Esophagus muscularis mucosa (tissue), 4 donors: ENCODE data around the gene CYP21A2. TPM values are rescaled to one million over a fixed set of nuclear protein-coding genes. Genes with fewer than 3 reads are reported as not detected.

ENCODE experiments used
- DNase-seq: peaks from one replicate; pipeline ENCODE4 v3.0.0-alpha.2; 2017; ENCODE audit errors: extremely low spot score
- H3K27ac ChIP-seq, 4 donors: fragments of 200-600 bp; sonication (generic); replicated peaks in 1 of 4; 1 replicate in 3 of 4; 2 replicates in 1 of 4; pipeline ENCODE4 v1.5.1; 2016 to 2019; ENCODE audit warnings: mild to moderate bottlenecking in 1 of 4
- H3K27me3 ChIP-seq, 4 donors: fragments of 200-600 bp; sonication (generic); one replicate each; pipeline versions ENCODE4 v1.5.1 to v1.6.0; 2016 to 2019
- H3K36me3 ChIP-seq, 4 donors: fragments of 200-600 bp; sonication (generic); one replicate each; pipeline ENCODE4 v1.5.1; 2016 to 2019
- H3K4me1 ChIP-seq, 4 donors: fragments of 200-600 bp; sonication (generic); one replicate each; pipeline ENCODE4 v1.5.1; 2016 to 2019
- H3K4me3 ChIP-seq, 4 donors: fragments of 200-600 bp; sonication (generic); 1 replicate in 2 of 4; 2 replicates in 2 of 4; pipeline ENCODE4 v1.5.1; 2016 to 2019; ENCODE audit warnings: mild to moderate bottlenecking in 4 of 4, moderate library complexity in 1 of 4
- H3K9me3 ChIP-seq, 4 donors: fragments of 200-600 bp; sonication (generic); 1 replicate in 3 of 4; 2 replicates in 1 of 4; pipeline ENCODE4 v1.5.1; 2016 to 2019
- EP300 ChIP-seq: sonication (generic); formaldehyde crosslinking; IDR thresholded peaks from one replicate; pipeline ENCODE4 v1.6.1; 2017; ENCODE audit warnings: antibody characterized with exemption
- POLR2A ChIP-seq: fragments of 450-650 bp; IDR thresholded peaks from one replicate; pipeline ENCODE4 v1.6.1; 2017; ENCODE audit warnings: antibody characterized with exemption, moderate library complexity, mild to moderate bottlenecking, low read depth
- POLR2AphosphoS5 ChIP-seq, 2 donors: sonication (generic); formaldehyde crosslinking; IDR thresholded peaks; one replicate each; pipeline ENCODE4 v1.6.1; 2017; ENCODE audit warnings: antibody characterized with exemption in 2 of 2
- WGBS: methylation state at CpG from one replicate; pipeline ENCODE4 v1.1.5; 2018; 5-methylcytosine and 5-hydroxymethylcytosine counted together
- intact Hi-C: fragments of 100-400 bp; cut with DNase I; formaldehyde crosslinking; loops from one replicate; pipeline ENCODE4 v1.15.1; 2023
- small RNA-seq, 3 donors: library from RNA; depleted of rRNA; stranded (forward); fragments of <200 nt; gene quantifications; one replicate each; pipeline ENCODE3, GENCODE V24; 2016
- total RNA-seq, 4 donors: library from RNA; depleted of rRNA; stranded (reverse); fragments of >200 nt; gene quantifications; one replicate each; pipeline versions ENCODE4 v1.1.0 to v1.2.1, GENCODE V29; 2016
- TF ChIP-seq, protein P1 (sequence below), 3 experiments: fragments of 200-600 bp in 2 of 3; fragments of 450-650 bp in 1 of 3; sonication (generic) in 2 of 3; IDR thresholded peaks; one replicate each; pipeline ENCODE4 v1.5.1; 2017 to 2019; ENCODE audit warnings: antibody characterized with exemption in 3 of 3, mild to moderate bottlenecking in 2 of 3, moderate library complexity in 1 of 3

The CYP21A2 gene
- total RNA-seq, 4 donors from 2014 or later: 0.33 to 3.7 (median 1.9) TPM

DNA sequence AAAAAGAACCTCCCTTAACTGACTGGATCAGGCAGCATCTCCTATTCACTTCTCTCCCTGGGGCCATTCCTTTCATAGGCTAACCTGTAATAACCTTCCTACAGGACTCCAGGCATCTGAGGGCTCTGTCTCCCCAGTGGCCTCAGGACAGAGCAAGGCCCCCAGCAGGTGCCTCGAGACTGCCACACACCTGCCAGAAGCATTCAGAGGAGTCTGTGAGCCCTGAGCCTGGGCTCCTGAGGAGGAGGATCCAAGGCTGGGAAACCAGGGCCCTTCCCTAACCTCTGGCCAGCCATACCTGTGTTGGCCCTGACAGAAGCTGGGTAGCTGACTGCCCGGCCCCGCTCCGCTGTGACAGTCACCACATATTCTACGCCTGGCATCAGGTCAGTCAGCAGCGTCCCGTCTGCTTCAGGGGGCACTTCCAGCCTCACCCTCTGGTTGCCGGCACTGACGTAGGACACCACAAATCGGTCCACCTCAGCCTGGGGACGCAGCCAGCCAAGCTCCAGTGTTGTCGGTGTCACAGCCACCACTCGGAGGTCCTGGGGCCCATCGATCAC lies 50.4 kb downstream of the CYP21A2 start:
- Histone ChIP-seq H3K27ac (peak overlapping the region; percentile 70 to 81 (median 79)), H3K4me1 (peaks cover 33 to 59% (median 47%) of the 10 kb centered on the region in 4 donors), H3K36me3 (peaks cover 9 to 41% (median 17%) of the 10 kb centered on the region in 4 donors), H3K27me3 (peaks cover 0 to 5% (median 0%) of the 10 kb centered on the region in 4 donors), H3K4me3 (no peak overlapping the region), H3K9me3 (no peaks in the 10 kb centered on the region)
- no peak for DNase-seq
- 92% methylated on average over 6 of the region's 14 CpGs for WGBS
- TF ChIP-seq POLR2A: no peak
- TF ChIP-seq, protein P1, sequence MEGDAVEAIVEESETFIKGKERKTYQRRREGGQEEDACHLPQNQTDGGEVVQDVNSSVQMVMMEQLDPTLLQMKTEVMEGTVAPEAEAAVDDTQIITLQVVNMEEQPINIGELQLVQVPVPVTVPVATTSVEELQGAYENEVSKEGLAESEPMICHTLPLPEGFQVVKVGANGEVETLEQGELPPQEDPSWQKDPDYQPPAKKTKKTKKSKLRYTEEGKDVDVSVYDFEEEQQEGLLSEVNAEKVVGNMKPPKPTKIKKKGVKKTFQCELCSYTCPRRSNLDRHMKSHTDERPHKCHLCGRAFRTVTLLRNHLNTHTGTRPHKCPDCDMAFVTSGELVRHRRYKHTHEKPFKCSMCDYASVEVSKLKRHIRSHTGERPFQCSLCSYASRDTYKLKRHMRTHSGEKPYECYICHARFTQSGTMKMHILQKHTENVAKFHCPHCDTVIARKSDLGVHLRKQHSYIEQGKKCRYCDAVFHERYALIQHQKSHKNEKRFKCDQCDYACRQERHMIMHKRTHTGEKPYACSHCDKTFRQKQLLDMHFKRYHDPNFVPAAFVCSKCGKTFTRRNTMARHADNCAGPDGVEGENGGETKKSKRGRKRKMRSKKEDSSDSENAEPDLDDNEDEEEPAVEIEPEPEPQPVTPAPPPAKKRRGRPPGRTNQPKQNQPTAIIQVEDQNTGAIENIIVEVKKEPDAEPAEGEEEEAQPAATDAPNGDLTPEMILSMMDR (IDR thresholded peaks at IDR 0.05): no peak
- no peak for TF ChIP-seq POLR2AphosphoS5 (IDR thresholded peaks at IDR 0.05)
- TF ChIP-seq EP300: no peak
- intact Hi-C loops: no loop called here

DNA sequence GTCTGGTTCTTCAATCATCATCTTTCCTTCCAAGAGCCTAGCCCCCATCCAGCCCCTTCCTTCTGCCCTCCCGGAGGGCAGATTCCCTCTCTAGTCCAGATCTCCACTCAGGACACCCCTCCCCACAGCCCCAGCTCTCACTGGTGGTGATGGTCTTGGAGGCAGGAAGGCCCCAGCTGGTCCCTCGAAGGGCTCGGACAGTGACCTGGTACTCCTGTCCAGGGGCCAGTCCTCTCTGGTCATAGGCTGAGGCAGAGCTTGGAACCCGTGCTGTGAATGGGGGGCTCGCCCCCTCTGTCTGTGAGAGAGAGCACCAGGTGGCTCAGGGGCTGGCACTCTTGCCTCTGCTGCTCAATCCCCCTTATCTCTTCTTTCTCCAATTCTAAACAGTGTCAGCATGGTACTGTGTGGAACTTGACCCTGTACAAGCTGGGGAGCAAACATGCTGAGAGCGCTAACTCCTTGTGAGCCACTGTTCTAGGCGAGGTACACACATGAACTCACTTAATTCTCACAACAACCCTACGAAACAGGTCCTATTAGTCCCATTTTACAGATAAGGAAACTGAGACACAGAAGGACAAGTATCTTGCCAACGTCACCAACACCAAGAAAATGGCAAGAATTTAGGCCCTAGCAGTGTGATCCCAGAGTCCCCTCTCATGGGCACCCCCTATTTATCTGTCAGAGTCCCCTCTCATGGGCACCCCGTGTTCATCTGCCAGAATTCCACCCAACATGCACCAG lies 51.0 kb downstream of the CYP21A2 start:
- peaks cover 5 to 36% (median 12%) of the 10 kb centered on the region in 4 donors for H3K36me3 ChIP-seq
- H3K4me3 ChIP-seq: no peak overlapping the region
- H3K27me3 ChIP-seq: peaks cover 0 to 5% (median 0%) of the 10 kb centered on the region in 4 donors
- TF ChIP-seq, protein P1 (IDR thresholded peaks at IDR 0.05): no peak
- TF ChIP-seq POLR2AphosphoS5 (IDR thresholded peaks at IDR 0.05) (no peak), EP300 (no peak), POLR2A (no peak)
- no peaks in the 10 kb centered on the region for H3K9me3 ChIP-seq
- peak overlapping the region; percentile 34 to 81 (median 79) for H3K27ac ChIP-seq
- intact Hi-C loops: no loop called here
- WGBS: 84% methylated on average over 6 of the region's 10 CpGs
- no peak for DNase-seq
- H3K4me1 ChIP-seq: peaks cover 35 to 66% (median 51%) of the 10 kb centered on the region in 4 donors

Small RNAs within 50 kb of the gene (small RNA-seq; reads per million reads assigned to genes)
- 0 reads per million in 3 donors for gene RNA5SP206

Other genes starting within 250 kb of the CYP21A2 start
- gene VARS1, start 242.7 kb upstream of the CYP21A2 start, total RNA-seq: 10 to 100 TPM; 25.0 to 53.2 (median 34.8) TPM
- 10 to 100 TPM; 24.2 to 41.5 (median 32.9) TPM for gene LSM2, start 231.4 kb upstream of the CYP21A2 start, total RNA-seq
- gene HSPA1L, start 223.1 kb upstream of the CYP21A2 start, total RNA-seq: 1 to 10 TPM; 1.2 to 3.7 (median 2.6) TPM
- gene HSPA1A, start 222.9 kb upstream of the CYP21A2 start, total RNA-seq: 100 to 1,000 TPM; 235 to 451 (median 370) TPM
- 100 to 1,000 TPM; 120 to 315 (median 274) TPM for gene HSPA1B, start 210.7 kb upstream of the CYP21A2 start, total RNA-seq
- 10 to 100 TPM; 24.9 to 39.6 (median 34.9) TPM for gene NEU1, start 175.6 kb upstream of the CYP21A2 start, total RNA-seq
- gene SLC44A4, start 159.4 kb upstream of the CYP21A2 start, total RNA-seq: under 1 TPM in 2 of 4 donors, not detected in 2; 0.19 to 0.80 TPM
- 10 to 100 TPM; 25.7 to 48.4 (median 38.1) TPM for gene EHMT2, start 140.7 kb upstream of the CYP21A2 start, total RNA-seq
- gene ZBTB12, start 136.3 kb upstream of the CYP21A2 start, total RNA-seq: 1 to 10 TPM in 3 of 4 donors, under 1 TPM in 1; 0.66 to 2.5 (median 1.6) TPM
- 10 to 100 TPM in 3 of 4 donors, 1 to 10 TPM in 1; 10.0 to 15.4 (median 12.6) TPM for gene C2, start 110.7 kb upstream of the CYP21A2 start, total RNA-seq
- 10 to 100 TPM; 11.6 to 28.7 (median 12.7) TPM for gene CFB, start 92.3 kb upstream of the CYP21A2 start, total RNA-seq
- gene NELFE, start 79.4 kb upstream of the CYP21A2 start, total RNA-seq: 10 to 100 TPM; 79.3 to 81.7 (median 81.1) TPM
- gene SKIC2, start 79.2 kb upstream of the CYP21A2 start, total RNA-seq: 10 to 100 TPM; 23.3 to 33.2 (median 28.5) TPM
- gene DXO, start 66.3 kb upstream of the CYP21A2 start, total RNA-seq: 10 to 100 TPM; 12.9 to 18.4 (median 15.9) TPM
- 100 to 1,000 TPM in 2 of 4 donors, 10 to 100 TPM in 2; 31.6 to 187 (median 98.2) TPM for gene C4A, start 56.4 kb upstream of the CYP21A2 start, total RNA-seq
- 100 to 1,000 TPM in 1 of 4 donors, 10 to 100 TPM in 3; 45.3 to 203 (median 75.8) TPM for gene C4B, start 23.6 kb upstream of the CYP21A2 start, total RNA-seq
- 100 to 1,000 TPM; 223 to 525 (median 326) TPM for gene TNXB, start 70.9 kb downstream of the CYP21A2 start, total RNA-seq
- 10 to 100 TPM; 17.7 to 37.4 (median 27.2) TPM for gene ATF6B, start 89.8 kb downstream of the CYP21A2 start, total RNA-seq
- gene FKBPL, start 91.9 kb downstream of the CYP21A2 start, total RNA-seq: 1 to 10 TPM; 2.7 to 6.3 (median 3.9) TPM
- gene PRRT1, start 113.5 kb downstream of the CYP21A2 start, total RNA-seq: 1 to 10 TPM; 2.7 to 4.4 (median 4.0) TPM
- gene PPT2, start 115.7 kb downstream of the CYP21A2 start, total RNA-seq: 10 to 100 TPM; 14.9 to 31.4 (median 20.8) TPM
- 10 to 100 TPM in 2 of 4 donors, 1 to 10 TPM in 2; 8.1 to 20.7 (median 13.9) TPM for gene EGFL8, start 126.2 kb downstream of the CYP21A2 start, total RNA-seq
- 10 to 100 TPM; 52.7 to 76.7 (median 68.9) TPM for gene AGPAT1, start 137.7 kb downstream of the CYP21A2 start, total RNA-seq
- gene RNF5, start 140.0 kb downstream of the CYP21A2 start, total RNA-seq: 10 to 100 TPM; 76.2 to 91.4 (median 88.5) TPM
- gene AGER, start 145.8 kb downstream of the CYP21A2 start, total RNA-seq: 1 to 10 TPM in 3 of 4 donors, under 1 TPM in 1; 0.83 to 5.9 (median 3.8) TPM
- 10 to 100 TPM; 43.6 to 95.9 (median 59.3) TPM for gene PBX2, start 151.8 kb downstream of the CYP21A2 start, total RNA-seq
- 10 to 100 TPM in 1 of 4 donors, 1 to 10 TPM in 3; 5.7 to 17.4 (median 8.6) TPM for gene GPSM3, start 154.2 kb downstream of the CYP21A2 start, total RNA-seq
- 10 to 100 TPM; 16.6 to 30.6 (median 19.8) TPM for gene NOTCH4, start 185.7 kb downstream of the CYP21A2 start, total RNA-seq